Stimulated activated CD8-positive, alpha-beta memory T cell treated with anti-CD3 and anti-CD28 coated beads, Interleukin-2, amount 100 ng/mL, for 1 hour (primary cell): ENCODE results near the gene THAP9.
"Not testable (repeated sequence)": the region's sequence is repeated elsewhere in the genome, so short reads cannot be mapped to it uniquely, and the experiment has no call there.

ENCODE experiments used
- DNase-seq, 2 donors: peaks; one replicate each; pipeline ENCODE4 v3.0.0-alpha.2; 2020; ENCODE audit warnings: low read depth in 2 of 2

The THAP9 gene

DNA sequence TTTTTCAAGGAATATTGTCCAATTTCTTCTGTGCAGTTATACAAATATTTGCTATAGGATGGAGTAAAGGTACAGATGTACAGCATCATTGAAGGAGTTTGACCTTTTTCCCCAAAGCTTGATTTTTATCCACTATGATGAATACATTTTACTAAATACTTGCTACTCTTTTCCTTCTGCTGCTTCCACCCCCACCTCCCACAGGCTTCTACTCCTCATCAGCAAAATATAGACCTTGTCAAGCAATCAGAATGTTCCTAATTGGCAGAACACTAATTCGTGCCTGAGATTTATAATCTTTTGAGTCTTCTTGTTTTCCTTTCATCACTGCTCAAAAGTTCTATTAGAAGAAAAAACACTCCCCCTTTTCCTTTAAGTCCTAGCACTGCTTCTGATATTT, 3.8 kb upstream of the THAP9 start:
- DNase-seq: no peak

DNA sequence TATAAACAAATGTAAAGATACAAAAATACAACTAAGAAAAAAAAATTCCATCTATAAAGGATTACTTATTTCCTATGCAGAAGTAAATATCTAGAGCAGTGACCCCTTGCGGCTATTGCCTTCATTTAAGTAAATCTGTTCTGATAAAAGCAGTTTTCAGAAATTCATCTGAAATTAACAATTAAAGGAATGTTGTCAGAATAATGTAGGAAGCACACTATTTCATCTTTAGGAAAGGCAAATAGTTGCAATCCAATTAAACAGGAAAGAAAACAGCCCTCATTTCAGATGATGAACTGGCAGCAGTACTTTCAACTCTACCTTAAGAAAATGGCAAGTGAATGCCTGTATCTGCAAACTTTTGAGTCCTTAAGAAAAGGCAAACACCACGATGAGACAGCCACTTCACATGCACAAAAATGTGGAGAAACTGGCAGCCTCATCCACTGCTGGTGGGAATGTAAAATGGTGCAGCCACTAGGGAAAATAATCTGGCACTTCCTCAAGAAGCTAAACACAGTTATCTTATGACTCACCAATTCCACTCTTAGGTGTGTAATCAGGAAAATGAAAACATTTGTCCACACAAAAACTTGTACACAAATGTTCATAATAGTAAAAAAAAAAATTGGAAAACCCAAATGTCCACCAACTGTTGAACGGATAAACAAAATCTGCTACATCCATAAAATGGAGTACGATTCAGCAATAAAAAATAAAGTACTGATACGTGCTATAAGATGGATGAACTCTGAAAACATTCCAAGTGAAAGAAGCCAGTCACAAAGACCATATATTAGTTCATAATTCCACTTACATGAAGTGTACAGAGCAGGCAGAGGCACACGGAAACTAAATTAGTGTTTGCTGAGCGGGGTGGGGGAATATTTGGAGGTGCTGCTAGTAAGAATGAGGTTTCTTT, 2.0 kb upstream of the THAP9 start:
- DNase-seq: no peak

GRCh38 chr4:82899374-82900065, 1.0 kb upstream of the THAP9 start:
- DNase-seq: no peak

GRCh38 chr4:82900066-82900410, 497 bp upstream of the THAP9 start:
- no peak for DNase-seq

DNA sequence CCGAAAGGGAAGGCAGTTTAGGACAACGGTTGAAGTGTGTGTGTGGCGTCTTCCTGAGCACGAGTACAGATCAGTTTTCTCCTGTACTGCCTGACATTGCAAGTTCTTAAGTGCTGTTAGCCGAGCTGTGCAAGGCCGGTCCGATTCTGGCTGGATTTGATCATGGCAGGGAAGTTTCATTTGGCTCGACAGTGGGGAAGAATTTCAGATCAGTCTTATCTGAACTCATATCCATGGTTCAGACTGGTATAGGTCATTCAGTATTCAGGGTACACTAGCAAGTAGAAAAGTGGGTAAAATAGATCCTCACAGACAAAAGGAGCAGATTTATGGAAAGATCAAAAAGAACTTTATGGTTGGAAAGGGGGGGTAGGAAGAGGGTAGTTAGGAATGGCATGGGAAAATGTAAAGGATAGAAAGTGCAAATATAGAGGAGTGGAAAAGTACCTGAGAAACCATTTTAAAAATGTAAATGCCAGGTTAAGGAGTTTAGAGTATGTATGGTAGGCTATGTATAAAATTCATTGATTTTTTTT, 716 bp downstream of the THAP9 start:
- no peak for DNase-seq

DNA sequence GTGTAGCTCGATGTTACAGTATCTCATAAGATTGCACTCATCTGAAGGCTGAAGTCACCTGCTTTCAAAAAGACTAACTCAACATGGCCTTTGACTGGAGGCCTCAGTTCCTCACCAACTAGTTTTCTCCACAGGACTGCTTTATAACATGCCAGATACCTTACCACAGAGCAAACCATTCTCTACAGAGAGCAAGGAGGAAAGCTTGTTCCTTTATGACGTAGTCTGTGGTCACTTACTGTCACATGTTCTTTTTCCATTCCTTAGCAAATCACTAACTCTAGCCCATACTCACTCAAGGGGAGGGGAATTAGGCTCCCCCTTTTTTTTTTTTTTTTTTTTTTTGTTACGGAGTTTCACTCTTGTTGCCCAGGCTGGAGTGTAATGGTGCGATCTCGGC, 3.2 kb downstream of the THAP9 start:
- DNase-seq: no peak

- no peak for DNase-seq
These were observed 4.7 kb downstream of the THAP9 start for GRCh38 chr4:82905205-82905604.

DNA sequence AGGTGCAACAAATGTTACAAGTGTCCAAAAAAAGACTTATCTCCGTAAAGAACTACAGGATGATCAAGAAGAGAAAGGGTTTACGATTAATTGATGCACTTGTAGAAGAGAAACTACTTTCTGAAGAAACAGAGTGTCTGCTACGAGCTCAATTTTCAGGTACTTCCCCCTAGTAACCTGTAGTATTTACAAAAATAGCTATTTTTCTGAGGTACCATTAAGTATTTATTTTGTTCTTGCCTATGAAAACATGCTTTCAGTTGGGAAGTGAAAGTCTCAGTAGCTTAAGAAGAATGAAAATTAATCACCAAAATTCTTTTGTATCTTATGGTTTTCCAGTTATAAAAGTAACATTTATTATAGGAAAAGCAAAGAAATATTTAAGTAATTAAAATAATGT, 5.9 kb downstream of the THAP9 start:
- no peak for DNase-seq

- DNase-seq: no peak
These were observed 8.8 kb downstream of the THAP9 start for GRCh38 chr4:82909326-82909725.

DNA sequence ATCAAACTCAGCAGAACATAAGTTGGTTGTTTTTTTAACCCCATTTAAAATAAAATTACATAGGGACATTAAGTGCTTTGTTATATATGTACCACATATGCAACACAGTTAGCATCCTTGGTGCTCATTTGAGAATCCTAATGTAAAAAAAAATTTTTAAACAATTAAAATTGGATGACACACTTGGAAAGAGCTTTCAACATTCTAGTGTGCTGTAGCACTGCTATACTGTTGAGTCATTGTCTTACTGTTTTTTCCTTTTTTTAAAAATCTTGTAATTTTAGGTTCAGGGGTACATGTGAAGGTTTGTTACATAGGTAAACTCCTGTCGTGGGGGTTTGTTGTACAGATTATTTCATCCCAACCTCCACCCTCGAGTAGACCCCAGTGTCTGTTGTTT, 12.8 kb downstream of the THAP9 start:
- DNase-seq: no peak

DNA sequence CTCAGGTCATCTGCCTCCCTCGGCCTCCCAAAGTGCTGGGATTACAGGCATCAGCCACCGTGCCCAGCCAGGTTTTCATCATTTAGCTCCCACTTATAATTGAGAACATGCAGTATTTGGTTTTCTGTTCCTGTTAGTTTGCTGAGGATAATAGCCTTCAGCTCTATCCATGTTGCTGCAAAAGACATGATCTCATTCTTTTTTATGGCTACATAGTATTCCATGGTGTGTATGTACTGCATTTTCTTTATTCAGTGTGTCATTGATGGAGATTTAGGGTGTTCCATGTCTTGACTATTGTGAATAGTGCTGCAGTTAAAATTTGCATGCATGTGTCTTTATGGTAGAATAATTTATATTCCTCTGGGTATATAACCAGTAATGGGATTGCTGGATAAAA, 13.4 kb downstream of the THAP9 start:
- DNase-seq: not testable (repeated sequence)

GRCh38 chr4:82918091-82918490, 17.6 kb downstream of the THAP9 start:
- DNase-seq: no peak

DNA sequence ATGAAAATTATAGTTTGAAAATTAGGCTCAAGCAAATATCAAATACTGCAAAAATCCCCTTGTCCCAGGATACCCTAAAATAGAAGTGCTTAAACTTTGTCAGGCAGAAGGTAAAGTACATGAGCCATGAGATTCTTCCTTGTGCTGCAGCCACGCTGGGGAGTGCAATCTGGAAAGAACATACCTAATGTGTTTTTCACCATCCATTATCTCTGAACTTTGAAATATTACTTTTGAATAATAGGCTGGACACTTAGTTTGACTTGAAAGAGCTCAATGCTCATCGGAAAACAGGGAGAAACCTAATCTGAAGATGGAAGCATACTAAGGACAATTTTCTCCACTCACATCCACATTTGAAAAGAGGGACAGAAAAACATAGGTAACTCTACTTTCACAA, 18.9 kb downstream of the THAP9 start:
- DNase-seq: no peak

- no peak for DNase-seq
These were observed 21.3 kb downstream of the THAP9 start for GRCh38 chr4:82921795-82922194.

- DNase-seq: no peak
These were observed 30.6 kb downstream of the THAP9 start for GRCh38 chr4:82930848-82931755.

DNA sequence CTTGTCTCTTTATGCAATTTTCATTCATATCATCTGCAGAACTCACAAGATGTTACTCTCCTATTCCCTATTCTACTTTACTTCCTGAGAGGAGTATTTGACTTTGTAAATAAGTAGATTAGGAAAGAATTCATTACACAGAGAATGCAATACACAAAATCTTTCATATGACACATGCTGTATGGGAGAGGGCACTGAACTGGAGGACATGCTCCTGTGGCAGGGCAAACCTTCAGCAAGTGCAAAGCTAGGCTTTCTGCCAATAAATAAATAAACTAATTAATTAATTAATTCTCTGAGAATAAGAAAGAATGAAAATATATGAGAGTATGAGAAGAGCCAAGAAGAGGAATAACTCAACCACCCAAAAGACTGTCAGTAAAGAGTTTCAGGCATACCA, 33.9 kb downstream of the THAP9 start:
- DNase-seq: no peak

DNA sequence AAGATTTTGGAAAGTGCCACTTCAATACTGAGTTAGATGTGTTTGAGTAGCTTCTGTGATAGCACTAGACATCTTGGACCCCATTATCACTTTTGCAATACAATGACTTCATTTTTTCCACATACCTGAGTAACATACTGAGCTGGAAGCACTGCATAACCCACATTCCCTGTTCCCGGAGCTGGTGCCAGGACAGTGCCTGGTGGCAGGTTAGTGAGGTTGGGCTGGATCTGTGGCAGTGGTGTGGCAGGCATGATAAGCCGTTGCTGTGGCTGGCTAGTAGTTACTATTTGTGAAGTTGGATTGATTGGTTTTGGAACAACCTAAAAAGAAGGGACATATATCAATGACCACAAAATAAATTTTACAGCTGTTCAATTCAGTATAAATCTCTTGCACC, 38.9 kb downstream of the THAP9 start:
- no peak for DNase-seq

- DNase-seq: no peak
These were observed 47.0 kb downstream of the THAP9 start for GRCh38 chr4:82947498-82947897.

GRCh38 chr4:82948647-82949204, 48.2 kb downstream of the THAP9 start:
- no peak for DNase-seq

GRCh38 chr4:82951196-82951595, 50.7 kb downstream of the THAP9 start:
- DNase-seq: no peak

DNA sequence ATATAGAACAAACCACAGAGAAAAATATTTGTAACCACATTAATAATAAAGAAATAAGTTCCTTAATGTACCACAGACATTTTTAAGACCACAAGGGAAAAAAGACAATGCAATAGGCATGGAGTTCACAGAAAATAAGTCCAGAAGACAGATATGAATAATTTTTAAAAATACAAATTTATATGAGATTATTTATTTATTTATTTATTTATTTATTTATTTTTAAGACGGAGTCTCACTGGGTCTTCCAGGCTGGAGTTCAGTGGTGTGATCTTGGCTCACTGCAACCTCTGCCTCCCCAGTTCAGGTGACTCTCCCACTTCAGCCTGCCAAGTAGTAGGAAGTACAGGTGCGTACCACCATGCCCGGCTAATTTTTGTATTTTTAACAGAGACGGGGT, 53.7 kb downstream of the THAP9 start:
- DNase-seq: no peak

- DNase-seq: no peak
These were observed 56.5 kb downstream of the THAP9 start for GRCh38 chr4:82957045-82957444.
